ENCODE measurements around the gene KDM4B.

The KDM4B gene

DNA sequence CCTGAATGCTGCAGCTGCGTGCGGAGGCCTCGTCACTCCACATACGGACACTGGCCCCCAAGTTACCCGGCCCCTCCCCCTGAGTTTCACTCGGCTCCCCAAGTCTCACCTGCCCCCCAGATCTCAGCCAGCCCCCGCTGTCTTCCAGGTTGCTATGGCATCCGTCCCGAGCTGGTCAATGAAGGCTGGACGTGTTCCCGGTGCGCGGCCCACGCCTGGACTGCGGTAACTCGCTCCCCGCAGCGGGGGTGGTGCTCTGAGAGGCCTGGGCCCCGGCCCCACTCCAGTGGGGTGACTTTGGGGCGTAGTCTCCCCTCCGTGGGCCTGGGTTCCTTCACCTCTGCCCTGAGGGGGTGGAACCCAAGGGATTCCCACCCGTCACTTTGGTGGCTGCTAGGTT is 168.2 kb downstream of the KDM4B start:
- no peak for DNase-seq (ENCODE audit: low spot score)

DNA sequence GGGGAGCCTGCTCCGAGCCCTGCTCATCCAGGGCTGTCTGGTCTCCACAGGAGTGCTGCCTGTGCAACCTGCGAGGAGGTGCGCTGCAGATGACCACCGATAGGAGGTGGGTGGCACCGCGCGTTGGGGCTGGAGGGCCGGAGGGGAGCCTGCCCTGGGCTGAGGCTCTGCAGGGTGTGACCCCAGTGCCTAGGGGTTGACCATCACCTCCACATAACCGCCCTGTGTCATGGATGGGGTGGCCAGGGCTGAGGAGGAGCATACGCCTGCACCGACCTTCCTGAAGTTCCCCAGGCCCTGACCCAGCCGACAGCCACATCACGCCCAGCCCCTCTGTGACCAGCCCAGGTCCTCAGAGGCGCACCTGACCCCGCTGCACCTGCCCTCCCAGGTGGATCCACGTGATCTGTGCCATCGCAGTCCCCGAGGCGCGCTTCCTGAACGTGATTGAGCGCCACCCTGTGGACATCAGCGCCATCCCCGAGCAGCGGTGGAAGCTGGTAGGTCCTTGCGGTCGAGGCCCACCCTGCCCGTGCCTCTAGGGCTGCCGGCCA is 168.7 kb downstream of the KDM4B start:
- DNase-seq (ENCODE audit: low spot score), result no peak

- DNase-seq (ENCODE audit: low spot score), result no peak
These were observed 170.0 kb downstream of the KDM4B start for GRCh38 chr19:5138606-5139582.

- no peak for DNase-seq (ENCODE audit: low spot score)
These were observed 170.8 kb downstream of the KDM4B start for GRCh38 chr19:5139583-5140325.

DNA sequence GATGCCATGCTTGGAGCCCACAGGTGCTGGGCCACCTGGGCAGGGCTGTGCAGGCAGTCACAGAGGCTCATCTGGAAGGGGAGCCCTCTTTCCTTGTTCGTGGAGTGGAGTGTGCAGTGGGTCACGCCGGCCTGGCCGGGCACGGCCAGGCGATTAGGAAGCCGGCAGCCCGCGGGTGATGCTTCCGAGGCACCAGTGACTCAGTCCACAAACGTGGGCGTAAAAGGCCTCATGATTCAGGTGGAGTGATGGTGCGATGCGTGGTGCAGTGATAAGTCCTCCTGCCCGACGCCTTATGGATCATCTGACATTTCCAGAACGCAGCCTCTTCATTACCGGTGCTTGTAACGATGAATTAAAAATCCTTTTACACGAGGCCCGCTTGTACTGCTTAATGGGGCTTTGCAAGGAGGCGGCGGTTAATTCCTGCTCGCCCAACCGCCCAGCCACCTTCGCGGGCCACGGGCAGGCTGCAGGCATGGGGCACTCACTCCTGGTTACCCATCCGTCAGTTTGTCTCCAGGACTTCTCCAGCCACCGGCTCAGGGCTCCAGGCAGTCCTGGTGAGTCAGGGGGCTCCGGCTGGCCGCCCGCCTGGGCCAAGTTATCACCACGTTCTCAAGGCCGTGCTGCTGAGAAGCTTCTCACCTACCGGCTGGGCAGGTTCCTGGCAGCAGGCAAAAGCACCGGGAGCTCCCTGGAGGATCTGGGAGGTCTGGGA is 172.4 kb downstream of the KDM4B start:
- DNase-seq (ENCODE audit: low spot score), result no peak

- no peak for DNase-seq (ENCODE audit: low spot score)
These were observed 173.2 kb downstream of the KDM4B start for GRCh38 chr19:5141850-5142724.

DNA sequence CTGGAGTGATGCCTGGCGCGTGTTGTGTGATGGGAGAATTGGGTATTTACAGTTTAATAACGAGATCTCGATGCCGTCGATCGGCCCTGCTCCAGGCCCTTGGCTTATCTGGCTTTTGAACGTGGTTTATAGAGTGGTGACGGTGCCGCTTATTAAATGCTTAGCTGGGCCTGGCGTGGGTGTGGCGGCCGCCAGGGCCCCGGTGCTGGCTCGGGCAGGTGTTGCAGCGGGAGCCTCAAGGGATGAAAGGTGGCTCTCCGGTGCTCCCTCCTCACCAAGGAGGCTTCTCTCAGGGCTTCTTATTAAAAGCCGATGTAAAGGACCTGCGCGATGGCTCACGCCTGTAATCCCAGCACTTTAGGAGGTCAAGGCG is 173.8 kb downstream of the KDM4B start:
- DNase-seq (ENCODE audit: low spot score), result no peak

DNA sequence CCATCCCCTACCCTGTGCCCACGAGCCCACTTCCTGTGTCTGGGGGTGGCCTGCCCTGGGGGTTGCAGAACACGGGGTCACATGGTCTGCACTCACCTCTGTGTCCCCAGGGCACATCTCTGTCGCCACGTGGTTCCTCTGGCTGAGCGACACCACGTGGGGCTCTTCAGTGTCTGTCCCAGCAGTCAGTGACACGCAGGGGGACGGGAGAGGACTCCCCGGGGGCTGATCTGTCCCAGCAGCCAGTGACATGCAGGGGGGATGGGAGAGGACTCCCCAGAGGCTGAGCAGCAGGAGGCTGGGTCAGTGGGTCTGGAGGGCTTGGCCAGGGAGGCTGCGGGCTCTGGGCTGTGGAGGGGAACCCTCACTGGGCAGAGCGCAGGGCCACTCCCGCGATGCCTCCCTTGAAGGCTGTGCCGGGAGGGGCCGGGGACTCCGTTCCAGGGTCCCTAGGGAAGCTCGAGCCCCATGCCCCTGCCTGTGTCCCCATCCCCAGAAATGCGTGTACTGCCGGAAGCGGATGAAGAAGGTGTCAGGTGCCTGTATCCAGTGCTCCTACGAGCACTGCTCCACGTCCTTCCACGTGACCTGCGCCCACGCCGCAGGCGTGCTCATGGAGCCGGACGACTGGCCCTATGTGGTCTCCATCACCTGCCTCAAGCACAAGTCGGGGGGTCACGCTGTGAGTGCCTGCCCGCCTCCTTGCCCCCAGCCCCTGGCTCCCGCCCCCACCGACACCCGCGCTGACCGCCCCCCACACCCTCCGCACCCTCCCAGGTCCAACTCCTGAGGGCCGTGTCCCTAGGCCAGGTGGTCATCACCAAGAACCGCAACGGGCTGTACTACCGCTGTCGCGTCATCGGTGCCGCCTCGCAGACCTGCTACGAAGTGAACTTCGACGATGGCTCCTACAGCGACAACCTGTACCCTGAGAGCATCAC is 174.8 kb downstream of the KDM4B start:
- no peak for DNase-seq (ENCODE audit: low spot score)

DNA sequence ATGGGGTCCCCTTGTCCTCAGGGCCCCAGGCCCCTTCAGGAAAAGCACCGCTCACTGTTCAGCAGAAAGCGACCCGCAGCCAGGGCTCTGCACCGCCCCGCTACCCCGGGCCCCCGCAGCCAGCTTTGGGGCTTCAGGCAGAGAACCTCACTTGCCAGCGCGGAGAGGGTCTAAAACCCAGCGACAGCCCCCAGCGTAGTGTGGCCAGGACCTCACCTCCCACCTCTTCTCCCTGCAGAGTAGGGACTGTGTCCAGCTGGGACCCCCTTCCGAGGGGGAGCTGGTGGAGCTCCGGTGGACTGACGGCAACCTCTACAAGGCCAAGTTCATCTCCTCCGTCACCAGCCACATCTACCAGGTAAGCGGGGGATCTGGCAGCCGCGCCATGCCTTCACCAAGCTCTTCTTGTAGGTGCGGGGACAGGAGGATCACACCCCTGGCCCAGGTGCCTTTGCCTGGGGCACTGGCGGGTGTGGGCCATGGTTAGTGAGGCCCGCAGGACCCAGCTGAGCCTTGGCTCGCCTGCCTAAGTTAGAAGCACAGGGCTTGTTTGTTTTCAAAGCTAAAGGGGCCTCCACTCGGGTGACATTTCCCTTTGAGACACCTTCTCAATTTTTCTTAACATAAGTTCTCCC is 175.7 kb downstream of the KDM4B start:
- DNase-seq (ENCODE audit: low spot score), result no peak

GRCh38 chr19:5145521-5146511 is 176.9 kb downstream of the KDM4B start:
- DNase-seq (ENCODE audit: low spot score), result no peak

- no peak for DNase-seq (ENCODE audit: low spot score)
These were observed 178.4 kb downstream of the KDM4B start for GRCh38 chr19:5147074-5147977.

GRCh38 chr19:5147978-5148793 is 179.3 kb downstream of the KDM4B start:
- no peak for DNase-seq (ENCODE audit: low spot score)

GRCh38 chr19:5148794-5149190 is 179.9 kb downstream of the KDM4B start:
- no peak for DNase-seq (ENCODE audit: low spot score)

GRCh38 chr19:5149508-5149907 is 180.6 kb downstream of the KDM4B start:
- DNase-seq (ENCODE audit: low spot score), result no peak

GRCh38 chr19:5149932-5150901 is 181.3 kb downstream of the KDM4B start:
- no peak for DNase-seq (ENCODE audit: low spot score)

Data from HuH-7.5 (cell line).